IMR-90 (cell line): ENCODE results near the gene IKBKE. TPM values are rescaled to one million over a fixed set of nuclear protein-coding genes. Genes with fewer than 3 reads are reported as not detected.

ENCODE experiments used
- ATAC-seq: fragments of 200-7000 bp; cut with Tn5 transposase; 2 replicates; pipeline ENCODE4 v1.9.1; 2020; ENCODE audit warnings: low read depth, mild to moderate bottlenecking, moderate library complexity
- BruUV-seq: library from RNA; stranded (reverse); fragments of 400-500 nt; replicated peaks from 2 replicates; lab custom pipeline; 2021; lab: Mats Ljungman, UMichigan
- CTCF ChIA-PET: fragments of 300-600 bp; formaldehyde crosslinking; extraction: SDS; loops from one replicate; lab custom pipeline; 2021; ENCODE audit warnings: antibody characterized with exemption; lab: Yijun Ruan, JAX
- POLR2A ChIA-PET: fragments of 300-600 bp; sonication (Branson Sonifier 250); formaldehyde crosslinking; loops from one replicate; lab custom pipeline; 2022; ENCODE audit warnings: antibody characterized with exemption; ENCODE audit not compliant: unreplicated experiment; lab: Charles Lee
- DNase-seq: peaks from one replicate; pipeline ENCODE4 v3.0.0; 2013
- H2AFZ ChIP-seq: replicated peaks from 2 replicates; pipeline ENCODE3; 2013; ENCODE audit warnings: low read length, mild to moderate bottlenecking; ENCODE audit not compliant: poor library complexity
- H2AK5ac ChIP-seq: 2 replicates; pipeline ENCODE4 v1.6.1; 2013; ENCODE audit warnings: low read depth, low read length, inconsistent platforms
- H2AK9ac ChIP-seq: replicated peaks from 2 replicates; pipeline ENCODE3; 2013; ENCODE audit warnings: mild to moderate bottlenecking, low read depth, low read length, moderate library complexity; ENCODE audit not compliant: poor library complexity
- H2BK120ac ChIP-seq: 2 replicates; pipeline ENCODE4 v1.6.1; 2013; ENCODE audit warnings: low read depth, low read length, inconsistent platforms
- H2BK15ac ChIP-seq: 3 replicates; pipeline ENCODE4 v1.6.1; 2013; ENCODE audit warnings: low read depth, low read length, inconsistent platforms
- H2BK20ac ChIP-seq: 2 replicates; pipeline ENCODE4 v1.6.1; 2013; ENCODE audit warnings: low read depth, mild to moderate bottlenecking, inconsistent platforms, low read length, moderate library complexity
- H2BK5ac ChIP-seq: 2 replicates; pipeline ENCODE4 v1.6.1; 2013; ENCODE audit warnings: mild to moderate bottlenecking, low read depth, low read length, inconsistent platforms; ENCODE audit not compliant: poor library complexity, severe bottlenecking
- H3K14ac ChIP-seq: replicated peaks from 2 replicates; pipeline ENCODE4 v1.6.1; 2013; ENCODE audit warnings: low read depth, low read length, inconsistent platforms
- H3K18ac ChIP-seq: 2 replicates; pipeline ENCODE4 v1.6.1; 2013; ENCODE audit warnings: low read depth, low read length, control low read depth
- H3K23ac ChIP-seq: 2 replicates; pipeline ENCODE4 v1.6.1; 2013; ENCODE audit warnings: low read depth, low read length, inconsistent platforms
- H3K27ac ChIP-seq: 2 replicates; pipeline ENCODE4 v1.5.1; 2013; ENCODE audit warnings: mild to moderate bottlenecking, control low read depth, low read length; ENCODE audit not compliant: insufficient read depth
- H3K27me3 ChIP-seq: 2 replicates; pipeline ENCODE4 v1.6.1; 2013; ENCODE audit warnings: low read length; ENCODE audit not compliant: control insufficient read depth, insufficient read depth
- H3K36me3 ChIP-seq: 2 replicates; pipeline ENCODE4 v1.6.1; 2013; ENCODE audit warnings: low read length, mixed read lengths; ENCODE audit not compliant: control insufficient read depth, insufficient read depth
- H3K4ac ChIP-seq: 2 replicates; pipeline ENCODE4 v1.6.1; 2013; ENCODE audit warnings: low read depth, low read length, inconsistent platforms
- H3K4me1 ChIP-seq: 2 replicates; pipeline ENCODE4 v1.6.1; 2013; ENCODE audit warnings: low read length, mixed read lengths; ENCODE audit not compliant: control insufficient read depth, insufficient read depth
- H3K4me2 ChIP-seq: 2 replicates; pipeline ENCODE4 v1.6.1; 2013; ENCODE audit warnings: low read depth, mild to moderate bottlenecking, control low read depth, low read length, moderate library complexity
- H3K4me3 ChIP-seq: 2 replicates; pipeline ENCODE4 v1.5.1; 2013; ENCODE audit warnings: low read depth, mild to moderate bottlenecking, control low read depth, low read length, moderate library complexity; ENCODE audit not compliant: insufficient read depth
- H3K56ac ChIP-seq: 2 replicates; pipeline ENCODE4 v1.6.1; 2013; ENCODE audit warnings: low read length, inconsistent platforms; ENCODE audit not compliant: insufficient read depth; ENCODE audit errors: extremely low read depth
- H3K79me1 ChIP-seq, 2 experiments: 2 replicates each; pipeline ENCODE4 v1.6.1; 2013; ENCODE audit warnings: low read length in 2 of 2, inconsistent platforms in 1 of 2, low read depth in 1 of 2
- H3K9ac ChIP-seq: 2 replicates; pipeline ENCODE4 v1.6.1; 2013; ENCODE audit warnings: low read depth, low read length, control low read depth
- H3K9me1 ChIP-seq: 2 replicates; pipeline ENCODE4 v1.6.1; 2013; ENCODE audit warnings: low read length, inconsistent platforms; ENCODE audit not compliant: insufficient read depth
- H3K9me3 ChIP-seq: 2 replicates; pipeline ENCODE4 v1.6.1; 2013; ENCODE audit warnings: low read length; ENCODE audit not compliant: control insufficient read depth, insufficient read depth
- H4K20me1 ChIP-seq: 2 replicates; pipeline ENCODE4 v1.6.1; 2013; ENCODE audit warnings: low read length, inconsistent platforms; ENCODE audit not compliant: insufficient read depth
- H4K5ac ChIP-seq: 2 replicates; pipeline ENCODE4 v1.6.1; 2013; ENCODE audit warnings: mild to moderate bottlenecking, low read depth, low read length, control low read depth
- H4K8ac ChIP-seq, 2 experiments: 2 replicates each; pipeline ENCODE4 v1.6.1; 2013; ENCODE audit warnings: low read depth in 2 of 2, low read length in 2 of 2, control low read depth in 1 of 2, inconsistent platforms in 1 of 2
- H4K91ac ChIP-seq: 2 replicates; pipeline ENCODE4 v1.6.1; 2013; ENCODE audit warnings: low read depth, low read length, inconsistent platforms; ENCODE audit not compliant: insufficient read depth
- FOS ChIP-seq: fragments of 150-350 bp; IDR thresholded peaks from 2 replicates; pipeline ENCODE4 v1.6.1; 2016; ENCODE audit warnings: low read depth, low read length
- MXI1 ChIP-seq: IDR thresholded peaks from 2 replicates; pipeline ENCODE4 v1.6.1; 2012; ENCODE audit warnings: low read depth, mild to moderate bottlenecking, low read length, moderate library complexity, borderline replicate concordance
- RCOR1 ChIP-seq: IDR thresholded peaks from 2 replicates; pipeline ENCODE4 v1.6.1; 2012; ENCODE audit warnings: mild to moderate bottlenecking, low read length, improper control_type of control experiment; ENCODE audit not compliant: insufficient replicate concordance
- WGBS, 2 experiments: methylation state at CpG; one replicate each; pipeline versions ENCODE4 v1.1.5 to v1.1.7; 2013; ENCODE audit warnings: missing lambda C conversion rate in 2 of 2; ENCODE audit not compliant: insufficient read length in 1 of 2; ENCODE audit errors: extremely low coverage in 2 of 2; 5-methylcytosine and 5-hydroxymethylcytosine counted together
- dilution Hi-C: fragments of 300-500 bp; cut with HindIII; formaldehyde crosslinking; loops from one replicate; pipeline ENCODE4 v1.14.3; 2018; ENCODE audit warnings: low sequenced_read_pairs; ENCODE audit not compliant: unreplicated experiment
- in situ Hi-C: fragments of 300-500 bp; cut with MboI; formaldehyde crosslinking; loops from 3 replicates; pipeline ENCODE4 v1.14.3; 2019; ENCODE audit warnings: low sequenced_read_pairs, inconsistent platforms, mixed read lengths
- intact Hi-C: fragments of 100-400 bp; cut with micrococcal nuclease; formaldehyde crosslinking; loops from 2 replicates; pipeline ENCODE4 v1.10.0; 2022
- polyA plus RNA-seq, 3 experiments: library from polyadenylated mRNA; depleted of rRNA; stranded (reverse); fragments of >200 nt; gene quantifications; 2 replicates each; pipeline ENCODE4 v1.2.3, GENCODE V29; 2012; ENCODE audit warnings: low replicate concordance in 1 of 3
- total RNA-seq: library from RNA; depleted of rRNA; stranded (reverse); fragments of >200 nt; gene quantifications from 2 replicates; pipeline ENCODE4 v1.2.3, GENCODE V29; 2012

The IKBKE gene
- total and polyA plus RNA-seq, 2 of the 4 experiments (the other 2 are of a cell fraction), result 20.3 to 24.0 TPM

DNA sequence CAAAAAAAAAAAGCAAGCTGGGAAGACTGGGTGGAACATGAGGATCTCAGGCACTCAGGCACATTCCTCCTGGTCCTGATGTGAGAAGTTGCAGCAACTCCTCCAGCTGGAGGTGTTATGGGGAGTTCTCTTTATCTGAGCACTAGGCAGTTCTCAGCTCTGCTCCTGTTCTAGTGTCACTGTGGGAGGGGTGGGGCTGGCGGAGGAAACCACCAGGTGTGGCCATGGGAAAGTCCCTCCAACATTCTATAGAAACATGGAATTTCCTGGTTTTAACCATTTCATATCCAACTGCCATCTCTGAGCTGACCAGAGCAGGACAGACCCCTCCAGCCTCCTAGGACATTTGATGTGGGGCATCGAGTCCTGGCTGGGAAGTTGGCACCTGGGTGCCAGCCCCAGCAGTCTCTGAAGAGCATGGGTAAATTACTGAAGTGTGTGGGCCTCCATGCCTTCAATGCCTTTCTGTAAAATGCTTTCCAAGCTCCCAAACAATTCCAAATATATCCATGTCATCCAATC, 804 bp upstream of the IKBKE start:
- Histone ChIP-seq H4K8ac (peak overlapping the region; percentile 62 to 91), H2AFZ (peak overlapping the region; percentile 87), H3K14ac (peak overlapping the region; percentile 82), H2AK9ac (peak overlapping the region; percentile 58), H3K79me1 (peaks cover 19 to 28% of the 10 kb centered on the region in 2 experiments), H3K18ac (peak overlapping the region; percentile 4; the same call in 1 of the 2 replicates), H3K4me1 (peaks cover 25% of the 10 kb centered on the region), H2BK5ac (peak overlapping the region; percentile 90), H3K9me1 (peaks cover 9% of the 10 kb centered on the region), H2BK15ac (0 out of 3 replicates have a peak overlapping the region, but pooled peaks have one; percentile 79), H4K91ac (peak overlapping the region; percentile 74), H3K9ac (0 out of 2 replicates have a peak overlapping the region, but pooled peaks have one; percentile 7), H2BK20ac (peak overlapping the region; percentile 68; the same call in 1 of the 2 replicates), H3K27me3 (no peaks in the 10 kb centered on the region), H4K5ac (peak overlapping the region; percentile 40), H3K4ac (peak overlapping the region; percentile 26), H3K4me2 (peak overlapping the region; percentile 75; the same call in 1 of the 2 replicates), H3K9me3 (no peaks in the 10 kb centered on the region), H3K4me3 (no peak overlapping the region), H3K56ac (no peak overlapping the region), H4K20me1 (no peaks in the 10 kb centered on the region), H3K27ac (peak overlapping the region; percentile 60), H2AK5ac (peak overlapping the region; percentile 56), H2BK120ac (peak overlapping the region; percentile 84), H3K36me3 (peaks cover 7% of the 10 kb centered on the region; the same call in 1 of the 2 replicates), H3K23ac (no peak overlapping the region; the same call in 1 of the 2 replicates)
- ChIA-PET POLR2A (no interaction called here), CTCF (interaction anchor here (1.3 to 1.4 kb wide), 2 partner anchors 10 to 20 kb away, joined by 5 to 10 read pairs; no protein-coding TSS in a partner anchor)
- ATAC-seq, result no peak
- no peak for DNase-seq
- intact Hi-C loops, result no loop called here
- BruUV-seq, result no TSS peak
- in situ Hi-C loops, result no loop called here
- dilution Hi-C loops, result no loop called here
- no peak for TF ChIP-seq RCOR1
- TF ChIP-seq MXI1, result no peak
- no peak for TF ChIP-seq FOS
- WGBS, 2 experiments, result no CpG with 5 or more reads among the region's 2 CpGs
